GM18907 (cell line): ENCODE results near the gene NR2C1.

Experiments used
- ATAC-seq: cut with Tn5 transposase; IDR thresholded peaks from one replicate; pipeline ENCODE4 v1.9.1; 2021; ENCODE audit warnings: mild to moderate bottlenecking, moderate library complexity; ENCODE audit not compliant: unreplicated experiment

Gene NR2C1

GRCh38 chr12:95088379-95088778 lies 15.0 kb upstream of the NR2C1 start:
- ATAC-seq = no peak

- ATAC-seq = no peak
Measured at GRCh38 chr12:95085612-95086011, 12.2 kb upstream of the NR2C1 start.

- ATAC-seq = no peak
Measured at GRCh38 chr12:95083938-95084337, 10.5 kb upstream of the NR2C1 start.

- ATAC-seq = no peak
Measured at GRCh38 chr12:95083471-95083870, 10.1 kb upstream of the NR2C1 start.

- no peak for ATAC-seq
Measured at GRCh38 chr12:95077341-95077740, 3.9 kb upstream of the NR2C1 start.

GRCh38 chr12:95074766-95075165 lies 1.3 kb upstream of the NR2C1 start:
- no peak for ATAC-seq

GRCh38 chr12:95073698-95074520 lies 491 bp upstream of the NR2C1 start:
- no peak for ATAC-seq

- ATAC-seq = no peak
Measured at GRCh38 chr12:95070378-95070777, 3.0 kb downstream of the NR2C1 start.

GRCh38 chr12:95066091-95066855 lies 7.1 kb downstream of the NR2C1 start:
- ATAC-seq = no peak

GRCh38 chr12:95060951-95061350 lies 12.5 kb downstream of the NR2C1 start:
- ATAC-seq = no peak

- ATAC-seq = no peak
Measured at GRCh38 chr12:95059984-95060383, 13.4 kb downstream of the NR2C1 start.

GRCh38 chr12:95057424-95057823 lies 16.0 kb downstream of the NR2C1 start:
- ATAC-seq = no peak

GRCh38 chr12:95055057-95055456 lies 18.4 kb downstream of the NR2C1 start:
- ATAC-seq = no peak

GRCh38 chr12:95054206-95054605 lies 19.2 kb downstream of the NR2C1 start:
- ATAC-seq = no peak

- ATAC-seq = no peak
Measured at GRCh38 chr12:95051241-95051640, 22.2 kb downstream of the NR2C1 start.

- no peak for ATAC-seq
Measured at GRCh38 chr12:95037906-95038305, 35.5 kb downstream of the NR2C1 start.

- ATAC-seq = no peak
Measured at GRCh38 chr12:95034750-95035149, 38.7 kb downstream of the NR2C1 start.

GRCh38 chr12:95022477-95022876 lies 50.9 kb downstream of the NR2C1 start:
- no peak for ATAC-seq

- ATAC-seq = no peak
Measured at GRCh38 chr12:95017482-95017881, 55.9 kb downstream of the NR2C1 start.

GRCh38 chr12:95016120-95016519 lies 57.3 kb downstream of the NR2C1 start:
- ATAC-seq = no peak

- no peak for ATAC-seq
Measured at GRCh38 chr12:95014554-95014953, 58.9 kb downstream of the NR2C1 start.

- no peak for ATAC-seq
Measured at GRCh38 chr12:95006206-95006605, 67.2 kb downstream of the NR2C1 start.
